NB4 (cell line): ENCODE data around the gene AKAP6.

Experiments
- DNase-seq: peaks from one replicate; pipeline ENCODE4 v3.0.0; 2010; ENCODE audit warnings: low read depth
- H3K4me3 ChIP-seq: one replicate; pipeline ENCODE4 v1.5.1; 2011; ENCODE audit warnings: mild to moderate bottlenecking, low read depth, low read length, moderate library complexity
- CTCF ChIP-seq: IDR thresholded peaks from one replicate; pipeline ENCODE4 v1.5.1; 2012; ENCODE audit warnings: low read depth, low read length
- MAX ChIP-seq: IDR thresholded peaks from 2 replicates; pipeline ENCODE4 v1.6.1; 2011; ENCODE audit warnings: low read depth, low read length
- MYC ChIP-seq: IDR thresholded peaks from 2 replicates; pipeline ENCODE4 v1.6.1; 2011; ENCODE audit warnings: low read depth, low read length
- POLR2A ChIP-seq: IDR thresholded peaks from 2 replicates; pipeline ENCODE4 v1.6.1; 2011; ENCODE audit warnings: mild to moderate bottlenecking; ENCODE audit not compliant: insufficient read length; ENCODE audit errors: extremely low read depth

Gene AKAP6

GRCh38 chr14:32621585-32621984 is 292.5 kb downstream of the AKAP6 start:
- no peak overlapping the region for H3K4me3 ChIP-seq
- TF ChIP-seq MAX: no peak
- TF ChIP-seq CTCF: no peak
- TF ChIP-seq MYC: no peak
- TF ChIP-seq POLR2A: no peak
- no peak for DNase-seq

- no peak overlapping the region for H3K4me3 ChIP-seq
- TF ChIP-seq MAX: no peak
- TF ChIP-seq CTCF: no peak
- no peak for TF ChIP-seq POLR2A
- no peak for TF ChIP-seq MYC
- no peak for DNase-seq
These were observed 293.6 kb downstream of the AKAP6 start for GRCh38 chr14:32622742-32623141.

GRCh38 chr14:32623300-32624093 is 294.4 kb downstream of the AKAP6 start:
- DNase-seq: no peak

GRCh38 chr14:32625211-32625610 is 296.1 kb downstream of the AKAP6 start:
- no peak for TF ChIP-seq MYC
- no peak for TF ChIP-seq CTCF
- DNase-seq: no peak
- H3K4me3 ChIP-seq: no peak overlapping the region

More at GRCh38 chr14:32623300-32624093, 294.4 kb downstream of the AKAP6 start:
- no peak for TF ChIP-seq MAX
- TF ChIP-seq CTCF: no peak
- no peak for TF ChIP-seq MYC
- no peak for TF ChIP-seq POLR2A
- no peak overlapping the region for H3K4me3 ChIP-seq

GRCh38 chr14:32627545-32628298 is 298.6 kb downstream of the AKAP6 start:
- H3K4me3 ChIP-seq: no peak overlapping the region
- no peak for DNase-seq
- TF ChIP-seq MYC (no peak), CTCF (no peak), MAX (no peak), POLR2A (no peak)
